IMR-90 (cell line): ENCODE data around the gene PLXND1. TPM values are rescaled to one million over a fixed set of nuclear protein-coding genes. Genes with fewer than 3 reads are reported as not detected.
A peak's percentile ranks its signal among the peaks of the same experiment; 100 is the strongest.

Experiments
- ATAC-seq: fragments of 200-7000 bp; cut with Tn5 transposase; 2 replicates; pipeline ENCODE4 v1.9.1; 2020; ENCODE audit warnings: low read depth, mild to moderate bottlenecking, moderate library complexity
- BruUV-seq: library from RNA; stranded (reverse); fragments of 400-500 nt; replicated peaks from 2 replicates; lab custom pipeline; 2021; lab: Mats Ljungman, UMichigan
- CTCF ChIA-PET: fragments of 300-600 bp; formaldehyde crosslinking; extraction: SDS; loops from one replicate; lab custom pipeline; 2021; ENCODE audit warnings: antibody characterized with exemption; lab: Yijun Ruan, JAX
- POLR2A ChIA-PET: fragments of 300-600 bp; sonication (Branson Sonifier 250); formaldehyde crosslinking; loops from one replicate; lab custom pipeline; 2022; ENCODE audit warnings: antibody characterized with exemption; ENCODE audit not compliant: unreplicated experiment; lab: Charles Lee
- DNase-seq: peaks from one replicate; pipeline ENCODE4 v3.0.0; 2013
- H2AFZ ChIP-seq: replicated peaks from 2 replicates; pipeline ENCODE3; 2013; ENCODE audit warnings: low read length, mild to moderate bottlenecking; ENCODE audit not compliant: poor library complexity
- H2AK5ac ChIP-seq: 2 replicates; pipeline ENCODE4 v1.6.1; 2013; ENCODE audit warnings: low read depth, low read length, inconsistent platforms
- H2AK9ac ChIP-seq: replicated peaks from 2 replicates; pipeline ENCODE3; 2013; ENCODE audit warnings: mild to moderate bottlenecking, low read depth, low read length, moderate library complexity; ENCODE audit not compliant: poor library complexity
- H2BK120ac ChIP-seq: 2 replicates; pipeline ENCODE4 v1.6.1; 2013; ENCODE audit warnings: low read depth, low read length, inconsistent platforms
- H2BK15ac ChIP-seq: 3 replicates; pipeline ENCODE4 v1.6.1; 2013; ENCODE audit warnings: low read depth, low read length, inconsistent platforms
- H2BK20ac ChIP-seq: 2 replicates; pipeline ENCODE4 v1.6.1; 2013; ENCODE audit warnings: low read depth, mild to moderate bottlenecking, inconsistent platforms, low read length, moderate library complexity
- H2BK5ac ChIP-seq: 2 replicates; pipeline ENCODE4 v1.6.1; 2013; ENCODE audit warnings: mild to moderate bottlenecking, low read depth, low read length, inconsistent platforms; ENCODE audit not compliant: poor library complexity, severe bottlenecking
- H3K14ac ChIP-seq: replicated peaks from 2 replicates; pipeline ENCODE4 v1.6.1; 2013; ENCODE audit warnings: low read depth, low read length, inconsistent platforms
- H3K18ac ChIP-seq: 2 replicates; pipeline ENCODE4 v1.6.1; 2013; ENCODE audit warnings: low read depth, low read length, control low read depth
- H3K23ac ChIP-seq: 2 replicates; pipeline ENCODE4 v1.6.1; 2013; ENCODE audit warnings: low read depth, low read length, inconsistent platforms
- H3K27ac ChIP-seq: 2 replicates; pipeline ENCODE4 v1.5.1; 2013; ENCODE audit warnings: mild to moderate bottlenecking, control low read depth, low read length; ENCODE audit not compliant: insufficient read depth
- H3K27me3 ChIP-seq: 2 replicates; pipeline ENCODE4 v1.6.1; 2013; ENCODE audit warnings: low read length; ENCODE audit not compliant: control insufficient read depth, insufficient read depth
- H3K36me3 ChIP-seq: 2 replicates; pipeline ENCODE4 v1.6.1; 2013; ENCODE audit warnings: low read length, mixed read lengths; ENCODE audit not compliant: control insufficient read depth, insufficient read depth
- H3K4ac ChIP-seq: 2 replicates; pipeline ENCODE4 v1.6.1; 2013; ENCODE audit warnings: low read depth, low read length, inconsistent platforms
- H3K4me1 ChIP-seq: 2 replicates; pipeline ENCODE4 v1.6.1; 2013; ENCODE audit warnings: low read length, mixed read lengths; ENCODE audit not compliant: control insufficient read depth, insufficient read depth
- H3K4me2 ChIP-seq: 2 replicates; pipeline ENCODE4 v1.6.1; 2013; ENCODE audit warnings: low read depth, mild to moderate bottlenecking, control low read depth, low read length, moderate library complexity
- H3K4me3 ChIP-seq: 2 replicates; pipeline ENCODE4 v1.5.1; 2013; ENCODE audit warnings: low read depth, mild to moderate bottlenecking, control low read depth, low read length, moderate library complexity; ENCODE audit not compliant: insufficient read depth
- H3K56ac ChIP-seq: 2 replicates; pipeline ENCODE4 v1.6.1; 2013; ENCODE audit warnings: low read length, inconsistent platforms; ENCODE audit not compliant: insufficient read depth; ENCODE audit errors: extremely low read depth
- H3K79me1 ChIP-seq, 2 experiments: 2 replicates each; pipeline ENCODE4 v1.6.1; 2013; ENCODE audit warnings: low read length in 2 of 2, inconsistent platforms in 1 of 2, low read depth in 1 of 2
- H3K9ac ChIP-seq: 2 replicates; pipeline ENCODE4 v1.6.1; 2013; ENCODE audit warnings: low read depth, low read length, control low read depth
- H3K9me1 ChIP-seq: 2 replicates; pipeline ENCODE4 v1.6.1; 2013; ENCODE audit warnings: low read length, inconsistent platforms; ENCODE audit not compliant: insufficient read depth
- H3K9me3 ChIP-seq: 2 replicates; pipeline ENCODE4 v1.6.1; 2013; ENCODE audit warnings: low read length; ENCODE audit not compliant: control insufficient read depth, insufficient read depth
- H4K20me1 ChIP-seq: 2 replicates; pipeline ENCODE4 v1.6.1; 2013; ENCODE audit warnings: low read length, inconsistent platforms; ENCODE audit not compliant: insufficient read depth
- H4K5ac ChIP-seq: 2 replicates; pipeline ENCODE4 v1.6.1; 2013; ENCODE audit warnings: mild to moderate bottlenecking, low read depth, low read length, control low read depth
- H4K8ac ChIP-seq, 2 experiments: 2 replicates each; pipeline ENCODE4 v1.6.1; 2013; ENCODE audit warnings: low read depth in 2 of 2, low read length in 2 of 2, control low read depth in 1 of 2, inconsistent platforms in 1 of 2
- H4K91ac ChIP-seq: 2 replicates; pipeline ENCODE4 v1.6.1; 2013; ENCODE audit warnings: low read depth, low read length, inconsistent platforms; ENCODE audit not compliant: insufficient read depth
- BHLHE40 ChIP-seq: fragments of 150-350 bp; IDR thresholded peaks from 2 replicates; pipeline ENCODE4 v1.6.1; 2016; ENCODE audit warnings: mild to moderate bottlenecking, low read depth, low read length
- CEBPB ChIP-seq: IDR thresholded peaks from 2 replicates; pipeline ENCODE4 v1.6.1; 2012; ENCODE audit warnings: low read depth, low read length, improper control_type of control experiment
- CHD1 ChIP-seq: IDR thresholded peaks from 2 replicates; pipeline ENCODE4 v1.6.1; 2012; ENCODE audit warnings: low read depth, low read length, improper control_type of control experiment
- FOS ChIP-seq: fragments of 150-350 bp; IDR thresholded peaks from 2 replicates; pipeline ENCODE4 v1.6.1; 2016; ENCODE audit warnings: low read depth, low read length
- MAFK ChIP-seq: IDR thresholded peaks from 2 replicates; pipeline ENCODE4 v1.6.1; 2012; ENCODE audit warnings: low read depth, low read length, improper control_type of control experiment
- MAZ ChIP-seq: IDR thresholded peaks from 2 replicates; pipeline ENCODE4 v1.6.1; 2012; ENCODE audit warnings: low read depth, mild to moderate bottlenecking, low read length, improper control_type of control experiment, moderate library complexity, borderline replicate concordance
- MXI1 ChIP-seq: IDR thresholded peaks from 2 replicates; pipeline ENCODE4 v1.6.1; 2012; ENCODE audit warnings: low read depth, mild to moderate bottlenecking, low read length, moderate library complexity, borderline replicate concordance
- NFE2L2 ChIP-seq: fragments of 150-350 bp; IDR thresholded peaks from 2 replicates; pipeline ENCODE4 v1.6.1; 2016; ENCODE audit warnings: low read depth, mild to moderate bottlenecking, low read length
- POLR2A ChIP-seq: IDR thresholded peaks from 2 replicates; pipeline ENCODE4 v1.6.1; 2012; ENCODE audit warnings: mild to moderate bottlenecking, low read depth, low read length
- RAD21 ChIP-seq: IDR thresholded peaks from 2 replicates; pipeline ENCODE4 v1.6.1; 2012; ENCODE audit warnings: low read length, improper control_type of control experiment
- RCOR1 ChIP-seq: IDR thresholded peaks from 2 replicates; pipeline ENCODE4 v1.6.1; 2012; ENCODE audit warnings: mild to moderate bottlenecking, low read length, improper control_type of control experiment; ENCODE audit not compliant: insufficient replicate concordance
- SMC3 ChIP-seq: fragments of 150-350 bp; IDR thresholded peaks from 2 replicates; pipeline ENCODE4 v1.6.1; 2016; ENCODE audit warnings: low read depth, mild to moderate bottlenecking, antibody characterized with exemption, low read length, moderate library complexity
- WGBS, 2 experiments: methylation state at CpG; one replicate each; pipeline versions ENCODE4 v1.1.5 to v1.1.7; 2013; ENCODE audit warnings: missing lambda C conversion rate in 2 of 2; ENCODE audit not compliant: insufficient read length in 1 of 2; ENCODE audit errors: extremely low coverage in 2 of 2; 5-methylcytosine and 5-hydroxymethylcytosine counted together
- dilution Hi-C: fragments of 300-500 bp; cut with HindIII; formaldehyde crosslinking; loops from one replicate; pipeline ENCODE4 v1.14.3; 2018; ENCODE audit warnings: low sequenced_read_pairs; ENCODE audit not compliant: unreplicated experiment
- in situ Hi-C: fragments of 300-500 bp; cut with MboI; formaldehyde crosslinking; loops from 3 replicates; pipeline ENCODE4 v1.14.3; 2019; ENCODE audit warnings: low sequenced_read_pairs, inconsistent platforms, mixed read lengths
- intact Hi-C: fragments of 100-400 bp; cut with micrococcal nuclease; formaldehyde crosslinking; loops from 2 replicates; pipeline ENCODE4 v1.10.0; 2022
- polyA plus RNA-seq, 3 experiments: library from polyadenylated mRNA; depleted of rRNA; stranded (reverse); fragments of >200 nt; gene quantifications; 2 replicates each; pipeline ENCODE4 v1.2.3, GENCODE V29; 2012; ENCODE audit warnings: low replicate concordance in 1 of 3
- total RNA-seq: library from RNA; depleted of rRNA; stranded (reverse); fragments of >200 nt; gene quantifications from 2 replicates; pipeline ENCODE4 v1.2.3, GENCODE V29; 2012
- TF ChIP-seq, protein P1 (sequence below): fragments of 150-350 bp; IDR thresholded peaks from 2 replicates; pipeline ENCODE4 v1.6.1; 2016; ENCODE audit warnings: low read depth, mild to moderate bottlenecking, low read length, moderate library complexity, borderline replicate concordance
- TF ChIP-seq, protein P2 (sequence below): fragments of 150-350 bp; IDR thresholded peaks from 2 replicates; pipeline ENCODE4 v1.6.1; 2017; ENCODE audit warnings: mild to moderate bottlenecking, antibody characterized with exemption, low read length, low read depth
- TF ChIP-seq, protein P3 (sequence below): conservative IDR thresholded peaks from 2 replicates; pipeline ENCODE4 v1.5.1; 2012; ENCODE audit warnings: mild to moderate bottlenecking, low read depth, low read length, improper control_type of control experiment

Gene PLXND1
- total and polyA plus RNA-seq, 2 of the 4 experiments (the other 2 are of a cell fraction) = 19.2 to 67.1 TPM

DNA sequence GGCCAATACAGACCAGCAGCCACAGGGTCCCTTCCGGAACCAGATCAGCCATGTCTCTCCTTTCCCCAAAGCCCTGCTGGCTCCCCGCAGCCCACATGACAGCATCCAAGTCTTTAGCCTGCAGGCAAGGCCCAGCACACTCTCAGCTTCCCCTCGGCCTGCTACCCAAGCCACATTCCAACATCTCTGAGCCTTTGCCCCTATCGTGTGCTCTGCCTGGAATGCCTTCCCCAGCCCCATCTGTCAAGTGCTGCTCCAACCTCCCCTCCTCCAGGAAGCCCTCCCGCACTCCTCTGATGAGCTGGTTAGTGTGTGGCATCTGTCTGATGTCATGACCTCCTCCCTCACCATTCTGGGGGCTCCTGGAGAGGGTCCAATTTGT is 8.5 kb downstream of the PLXND1 start:
- Histone ChIP-seq H2BK5ac (peak overlapping the region; percentile 90), H4K5ac (peak overlapping the region; percentile 81), H3K14ac (peak overlapping the region; percentile 72), H2AK9ac (peak overlapping the region; percentile 97), H3K18ac (peak overlapping the region; percentile 62), H4K8ac (peak overlapping the region; percentile 65 to 99), H3K27ac (peak overlapping the region; percentile 87), H4K20me1 (peaks cover 14% of the 10 kb centered on the region), H4K91ac (peak overlapping the region; percentile 95), H3K27me3 (no peaks in the 10 kb centered on the region), H3K36me3 (no peaks in the 10 kb centered on the region), H3K4ac (peak overlapping the region; percentile 98), H3K79me1 (peaks cover 23 to 85% of the 10 kb centered on the region in 2 experiments; a peak in 3 of 4 replicates), H2AK5ac (peak overlapping the region; percentile 91), H2BK15ac (peak overlapping the region; percentile 30; the same call in 2 of the 3 replicates), H3K4me1 (peaks cover 53% of the 10 kb centered on the region), H3K9me3 (no peaks in the 10 kb centered on the region), H3K9ac (peak overlapping the region; percentile 56; the same call in 1 of the 2 replicates), H3K9me1 (peaks cover 33% of the 10 kb centered on the region), H2AFZ (peak overlapping the region; percentile 82), H3K56ac (no peak overlapping the region), H2BK120ac (peak overlapping the region; percentile 93), H3K4me3 (no peak overlapping the region), H3K4me2 (no peak overlapping the region), H2BK20ac (peak overlapping the region; percentile 69), H3K23ac (peak overlapping the region; percentile 66)
- WGBS, 2 experiments = 38% methylated on average over 3 of the region's 5 CpGs; no CpG with 5 or more reads in 1 of the 2 experiments
- BruUV-seq = no TSS peak
- dilution Hi-C loops (no loop called here), intact Hi-C loops (loop anchor here (2.0 to 5.0 kb wide), 2 partner anchors 37 to 156 kb away; partner anchors contain the start of gene IFT122), in situ Hi-C loops (no loop called here)
- TF ChIP-seq CHD1 = no peak
- TF ChIP-seq, protein P1, sequence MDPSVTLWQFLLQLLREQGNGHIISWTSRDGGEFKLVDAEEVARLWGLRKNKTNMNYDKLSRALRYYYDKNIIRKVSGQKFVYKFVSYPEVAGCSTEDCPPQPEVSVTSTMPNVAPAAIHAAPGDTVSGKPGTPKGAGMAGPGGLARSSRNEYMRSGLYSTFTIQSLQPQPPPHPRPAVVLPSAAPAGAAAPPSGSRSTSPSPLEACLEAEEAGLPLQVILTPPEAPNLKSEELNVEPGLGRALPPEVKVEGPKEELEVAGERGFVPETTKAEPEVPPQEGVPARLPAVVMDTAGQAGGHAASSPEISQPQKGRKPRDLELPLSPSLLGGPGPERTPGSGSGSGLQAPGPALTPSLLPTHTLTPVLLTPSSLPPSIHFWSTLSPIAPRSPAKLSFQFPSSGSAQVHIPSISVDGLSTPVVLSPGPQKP = no peak
- no peak for TF ChIP-seq POLR2A
- TF ChIP-seq NFE2L2 = no peak
- TF ChIP-seq, protein P2, sequence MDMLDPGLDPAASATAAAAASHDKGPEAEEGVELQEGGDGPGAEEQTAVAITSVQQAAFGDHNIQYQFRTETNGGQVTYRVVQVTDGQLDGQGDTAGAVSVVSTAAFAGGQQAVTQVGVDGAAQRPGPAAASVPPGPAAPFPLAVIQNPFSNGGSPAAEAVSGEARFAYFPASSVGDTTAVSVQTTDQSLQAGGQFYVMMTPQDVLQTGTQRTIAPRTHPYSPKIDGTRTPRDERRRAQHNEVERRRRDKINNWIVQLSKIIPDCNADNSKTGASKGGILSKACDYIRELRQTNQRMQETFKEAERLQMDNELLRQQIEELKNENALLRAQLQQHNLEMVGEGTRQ = no peak
- no peak for TF ChIP-seq RCOR1
- TF ChIP-seq RAD21 = no peak
- no peak for TF ChIP-seq MAFK
- TF ChIP-seq, protein P3, sequence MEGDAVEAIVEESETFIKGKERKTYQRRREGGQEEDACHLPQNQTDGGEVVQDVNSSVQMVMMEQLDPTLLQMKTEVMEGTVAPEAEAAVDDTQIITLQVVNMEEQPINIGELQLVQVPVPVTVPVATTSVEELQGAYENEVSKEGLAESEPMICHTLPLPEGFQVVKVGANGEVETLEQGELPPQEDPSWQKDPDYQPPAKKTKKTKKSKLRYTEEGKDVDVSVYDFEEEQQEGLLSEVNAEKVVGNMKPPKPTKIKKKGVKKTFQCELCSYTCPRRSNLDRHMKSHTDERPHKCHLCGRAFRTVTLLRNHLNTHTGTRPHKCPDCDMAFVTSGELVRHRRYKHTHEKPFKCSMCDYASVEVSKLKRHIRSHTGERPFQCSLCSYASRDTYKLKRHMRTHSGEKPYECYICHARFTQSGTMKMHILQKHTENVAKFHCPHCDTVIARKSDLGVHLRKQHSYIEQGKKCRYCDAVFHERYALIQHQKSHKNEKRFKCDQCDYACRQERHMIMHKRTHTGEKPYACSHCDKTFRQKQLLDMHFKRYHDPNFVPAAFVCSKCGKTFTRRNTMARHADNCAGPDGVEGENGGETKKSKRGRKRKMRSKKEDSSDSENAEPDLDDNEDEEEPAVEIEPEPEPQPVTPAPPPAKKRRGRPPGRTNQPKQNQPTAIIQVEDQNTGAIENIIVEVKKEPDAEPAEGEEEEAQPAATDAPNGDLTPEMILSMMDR = no peak
- no peak for TF ChIP-seq SMC3
- no peak for TF ChIP-seq MAZ
- no peak for TF ChIP-seq MXI1
- TF ChIP-seq FOS = no peak
- TF ChIP-seq CEBPB = no peak
- no peak for TF ChIP-seq BHLHE40
- ATAC-seq (peak; percentile 19), DNase-seq (peak; percentile 50)
- ChIA-PET POLR2A (no interaction called here), CTCF (interaction anchor here (4.2 kb wide), 1 partner anchor 108 kb away, joined by 25 read pairs; no protein-coding TSS in a partner anchor)
